GM18867 (cell line): Measurements from ENCODE around the gene THADA.
"Not testable (repeated sequence)": the region's sequence is repeated elsewhere in the genome, so short reads cannot be mapped to it uniquely, and the experiment has no call there.

Experiments used
- ATAC-seq: cut with Tn5 transposase; IDR thresholded peaks from one replicate; pipeline ENCODE4 v1.9.1; 2021; ENCODE audit warnings: mild to moderate bottlenecking, moderate library complexity; ENCODE audit not compliant: unreplicated experiment

The THADA gene

GRCh38 chr2:43595603-43596412 lies at the start of gene THADA:
THADA (minus strand) TSS chr2:43596038; CDS start chr2:43592392, 3,646 bp downstream.
- ATAC-seq: peak; percentile 98

GRCh38 chr2:43643680-43644079 lies 47.8 kb upstream of the THADA start:
- no peak for ATAC-seq

- no peak for ATAC-seq
Observed at GRCh38 chr2:43642363-43642762, 46.5 kb upstream of the THADA start.

- peak; percentile 100 for ATAC-seq
Observed at GRCh38 chr2:43637030-43637803, 41.4 kb upstream of the THADA start, which contains the start of gene PLEKHH2. PLEKHH2 (plus strand) TSS chr2:43637260; CDS start chr2:43644674, 7,414 bp downstream.

- ATAC-seq: no peak
Observed at GRCh38 chr2:43636621-43637020, 40.8 kb upstream of the THADA start.

GRCh38 chr2:43636153-43636552 lies 40.3 kb upstream of the THADA start:
- ATAC-seq: not testable (repeated sequence)

- ATAC-seq: no peak
Observed at GRCh38 chr2:43634604-43635306, 38.9 kb upstream of the THADA start.

GRCh38 chr2:43631618-43632317 lies 35.9 kb upstream of the THADA start:
- no peak for ATAC-seq

- ATAC-seq: no peak
Observed at GRCh38 chr2:43622931-43623451, 27.2 kb upstream of the THADA start.

GRCh38 chr2:43619511-43619910 lies 23.7 kb upstream of the THADA start:
- ATAC-seq: no peak

GRCh38 chr2:43616967-43617680 lies 21.3 kb upstream of the THADA start:
- ATAC-seq: no peak

GRCh38 chr2:43612944-43613343 lies 17.1 kb upstream of the THADA start:
- ATAC-seq: no peak

- peak; percentile 69 for ATAC-seq
Observed at GRCh38 chr2:43611987-43612894, 16.4 kb upstream of the THADA start.

GRCh38 chr2:43610361-43610760 lies 14.5 kb upstream of the THADA start:
- ATAC-seq: no peak

GRCh38 chr2:43609290-43609918 lies 13.6 kb upstream of the THADA start:
- peak; percentile 56 for ATAC-seq

GRCh38 chr2:43605851-43606250 lies 10.0 kb upstream of the THADA start:
- no peak for ATAC-seq

GRCh38 chr2:43605079-43605655 lies 9.3 kb upstream of the THADA start:
- ATAC-seq: no peak

GRCh38 chr2:43604674-43605073 lies 8.8 kb upstream of the THADA start:
- ATAC-seq: no peak
